Activated CD8-positive, alpha-beta memory T cell treated with anti-CD3 and anti-CD28 coated beads, Interleukin-2, amount 50 U/mL, for 24 hours (primary cell): Measurements from ENCODE around the gene OTOF.

Source experiments
- DNase-seq: peaks from one replicate; pipeline ENCODE4 v3.0.0-alpha.2; 2020; ENCODE audit errors: extremely low read depth

Gene OTOF

DNA sequence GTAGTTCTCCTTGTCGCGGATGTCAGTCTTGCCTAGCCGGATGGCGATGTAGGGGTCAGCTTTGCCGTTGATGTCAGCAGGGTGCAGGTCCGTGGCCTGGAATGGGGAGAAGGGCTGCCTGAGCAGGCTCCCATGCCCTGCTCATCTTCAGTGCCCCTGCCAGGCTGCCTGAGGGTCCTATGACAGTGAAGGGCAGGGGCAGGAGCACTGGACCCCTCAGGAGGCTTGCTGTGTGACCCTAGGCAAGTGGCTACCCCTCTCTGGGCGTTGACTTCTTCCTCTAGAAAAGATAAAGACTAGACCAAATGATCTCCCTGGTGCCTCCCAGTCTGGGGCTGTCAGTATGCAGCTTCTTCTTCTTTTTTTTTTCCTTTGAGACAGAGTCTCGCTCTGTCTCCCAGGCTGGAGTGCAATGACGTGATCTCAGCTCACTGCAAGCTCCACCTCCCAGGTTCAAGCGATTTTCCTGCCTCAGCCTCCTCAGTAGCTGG, 11.9 kb downstream of the OTOF start:
- no peak for DNase-seq

- no peak for DNase-seq
These were observed 12.5 kb downstream of the OTOF start for GRCh38 chr2:26465266-26465925.

DNA sequence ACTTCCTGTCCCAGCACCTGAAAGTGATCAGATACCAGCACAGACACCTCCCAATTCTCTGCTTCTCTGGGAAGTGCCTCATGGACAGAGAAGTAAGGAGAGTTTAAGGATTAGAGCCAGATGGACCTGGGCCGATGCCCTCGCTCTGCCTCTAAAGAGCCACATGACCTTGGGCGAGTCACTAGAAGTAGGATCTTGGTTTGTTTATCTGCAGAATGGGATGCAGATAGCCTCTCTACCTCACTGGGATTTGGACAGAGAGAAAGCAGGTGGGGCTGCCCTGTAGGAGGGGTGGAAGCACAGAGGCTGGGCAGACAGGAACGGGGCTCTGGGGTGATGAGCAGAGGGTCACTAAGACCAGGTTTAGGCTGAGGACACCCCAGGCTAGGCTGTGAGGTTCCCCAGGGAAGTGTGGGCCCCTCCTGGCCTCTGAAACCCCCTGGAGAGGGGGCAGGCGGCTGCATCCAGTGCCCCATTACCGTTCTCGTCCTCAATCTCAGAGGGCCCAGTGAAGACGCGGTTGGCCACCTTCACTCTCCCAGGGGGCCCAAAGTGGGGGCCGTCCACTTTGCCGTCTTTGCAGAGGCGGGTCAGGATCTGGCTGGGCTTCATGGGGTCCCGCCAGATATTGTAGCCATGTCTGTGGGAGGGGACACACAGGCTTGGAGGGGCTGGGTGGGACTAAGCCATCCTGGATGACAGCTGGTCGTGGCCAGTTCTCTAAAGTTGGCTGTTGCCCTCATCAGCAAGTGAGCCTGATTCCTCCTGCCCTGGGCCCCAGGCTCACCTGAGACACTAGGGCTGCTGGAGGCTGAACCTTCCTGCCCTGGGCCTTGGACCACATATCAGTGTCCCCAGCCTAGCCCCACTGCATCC, 13.3 kb downstream of the OTOF start:
- DNase-seq, result no peak

GRCh38 chr2:26463244-26464192, 14.4 kb downstream of the OTOF start:
- no peak for DNase-seq

- no peak for DNase-seq
These were observed 15.2 kb downstream of the OTOF start for GRCh38 chr2:26462511-26463243.

DNA sequence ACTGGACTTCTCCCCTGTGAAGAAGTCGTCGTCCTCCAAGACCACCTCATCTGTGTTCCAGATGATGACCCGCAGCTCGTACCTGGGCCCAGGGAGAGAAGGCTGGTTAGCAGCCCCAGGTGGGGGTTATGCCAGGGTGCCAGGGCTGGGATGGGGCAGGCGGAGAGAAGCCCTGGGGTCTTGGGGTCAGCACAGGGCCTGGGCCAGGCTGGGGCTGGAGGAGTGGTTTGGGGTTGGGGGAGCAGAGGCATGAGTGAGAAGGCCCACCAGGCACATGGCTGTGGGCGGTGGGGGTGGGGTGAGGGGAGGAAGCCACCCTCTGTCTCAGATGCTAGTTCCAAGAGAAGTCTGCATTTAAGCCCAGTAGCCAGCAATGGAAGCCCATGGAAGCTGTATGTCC, 15.8 kb downstream of the OTOF start:
- DNase-seq, result no peak

- no peak for DNase-seq
These were observed 16.3 kb downstream of the OTOF start for GRCh38 chr2:26461601-26462023.

- no peak for DNase-seq
These were observed 17.3 kb downstream of the OTOF start for GRCh38 chr2:26460613-26461031.

DNA sequence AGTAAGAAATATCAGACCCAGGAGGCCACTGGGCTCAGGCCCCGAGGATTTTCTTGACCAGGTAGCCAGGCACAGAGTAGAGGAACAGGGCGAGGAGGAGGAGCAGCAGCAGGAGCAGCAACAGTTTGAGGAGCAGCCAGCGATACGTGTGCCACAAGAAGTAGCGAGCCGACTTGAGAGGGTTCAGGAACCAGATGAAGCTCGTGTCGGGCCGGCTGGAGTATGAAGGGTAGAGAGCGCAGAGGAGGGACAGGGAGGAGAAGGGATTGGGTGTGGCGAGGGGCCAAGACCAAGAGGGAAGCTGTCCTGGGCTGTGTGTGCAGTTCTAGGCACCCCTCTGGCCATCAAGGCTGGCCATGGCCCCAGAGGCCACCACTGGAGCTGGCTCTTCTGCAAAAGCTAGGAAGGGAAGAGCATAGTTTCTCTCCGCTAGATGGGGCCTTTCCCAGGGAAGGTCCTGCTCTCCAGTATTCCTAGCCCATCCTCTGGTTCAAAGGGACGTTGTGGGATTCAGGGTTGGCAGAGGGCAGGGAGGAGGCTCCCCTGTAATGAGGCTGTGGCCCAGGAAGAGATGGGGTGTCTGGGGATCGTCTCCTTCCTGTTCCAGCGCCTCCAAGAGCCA, 17.8 kb downstream of the OTOF start:
- DNase-seq, result no peak

GRCh38 chr2:26458365-26459042, 19.4 kb downstream of the OTOF start:
- no peak for DNase-seq

DNA sequence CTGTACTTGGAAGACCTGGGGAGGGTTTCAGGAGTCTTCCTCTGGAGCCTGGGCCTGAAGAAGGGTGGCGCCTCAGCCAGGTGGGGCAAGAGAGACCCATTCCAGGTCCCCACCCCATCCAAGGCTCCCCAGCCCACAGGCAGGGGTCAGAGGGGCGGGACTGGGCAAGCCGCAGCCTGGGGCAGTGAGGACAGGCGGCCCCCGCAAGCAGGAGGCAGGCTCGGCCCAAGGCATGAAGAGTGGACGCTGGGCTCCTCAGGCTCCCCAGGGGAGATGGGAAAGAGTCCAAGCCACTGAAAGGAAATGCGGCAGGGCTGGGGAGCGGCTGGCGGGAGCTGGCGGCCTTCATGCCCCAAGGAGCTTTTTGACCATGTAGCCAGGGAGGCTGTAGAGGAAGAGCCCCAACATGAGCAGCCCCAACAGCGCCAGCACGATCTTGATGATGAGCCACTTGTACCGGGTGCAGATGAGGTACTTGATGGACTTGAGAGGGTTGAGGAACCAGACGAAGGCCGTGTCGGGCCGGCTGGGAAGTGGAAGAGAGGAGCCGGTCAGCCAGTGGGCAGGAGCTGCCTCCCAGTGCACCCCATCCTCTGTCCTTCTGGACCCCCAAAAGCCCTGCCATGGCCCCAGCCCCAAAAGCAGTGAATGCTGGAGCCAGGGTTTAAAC, 20.1 kb downstream of the OTOF start:
- no peak for DNase-seq

- no peak for DNase-seq
These were observed 20.7 kb downstream of the OTOF start for GRCh38 chr2:26457251-26457666.

- no peak for DNase-seq
These were observed 21.3 kb downstream of the OTOF start for GRCh38 chr2:26456440-26457250.

DNA sequence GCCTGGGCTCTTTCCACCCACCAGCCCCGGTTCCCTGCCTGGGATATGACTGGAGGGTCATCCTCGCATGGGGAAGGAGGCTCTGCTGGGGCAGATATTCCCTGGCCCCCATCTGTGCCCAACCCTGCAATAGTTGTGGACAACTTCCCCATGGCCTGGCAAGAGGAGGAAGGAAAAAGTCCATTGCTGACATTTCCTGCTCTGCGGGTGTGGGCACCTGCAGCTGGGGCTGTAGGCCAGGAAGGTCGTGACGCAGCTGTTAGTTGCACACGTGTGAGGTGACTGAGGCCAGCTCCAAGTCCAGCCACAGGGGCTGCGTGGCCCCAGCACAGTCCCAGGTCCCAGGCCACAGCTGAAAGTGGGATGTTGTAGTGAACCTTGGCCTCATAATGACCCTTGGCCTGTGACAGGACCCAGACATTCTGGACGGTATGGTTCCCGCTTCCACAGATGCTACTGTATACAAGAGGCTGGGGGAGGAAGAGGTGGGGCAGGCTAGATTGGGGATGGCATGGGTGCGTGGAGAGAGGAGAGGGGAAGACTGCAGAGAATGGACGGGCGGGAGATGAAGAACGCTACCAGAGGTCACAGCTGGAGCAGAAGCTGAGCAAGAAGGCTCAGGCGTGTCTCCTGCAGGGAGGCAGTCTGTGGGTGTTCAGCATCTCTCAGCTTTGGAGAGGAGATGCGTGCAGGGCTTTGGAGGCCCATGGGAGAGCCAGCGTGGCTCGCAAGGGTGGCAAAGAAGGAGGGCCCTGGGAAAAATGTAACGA, 22.1 kb downstream of the OTOF start:
- DNase-seq, result no peak

DNA sequence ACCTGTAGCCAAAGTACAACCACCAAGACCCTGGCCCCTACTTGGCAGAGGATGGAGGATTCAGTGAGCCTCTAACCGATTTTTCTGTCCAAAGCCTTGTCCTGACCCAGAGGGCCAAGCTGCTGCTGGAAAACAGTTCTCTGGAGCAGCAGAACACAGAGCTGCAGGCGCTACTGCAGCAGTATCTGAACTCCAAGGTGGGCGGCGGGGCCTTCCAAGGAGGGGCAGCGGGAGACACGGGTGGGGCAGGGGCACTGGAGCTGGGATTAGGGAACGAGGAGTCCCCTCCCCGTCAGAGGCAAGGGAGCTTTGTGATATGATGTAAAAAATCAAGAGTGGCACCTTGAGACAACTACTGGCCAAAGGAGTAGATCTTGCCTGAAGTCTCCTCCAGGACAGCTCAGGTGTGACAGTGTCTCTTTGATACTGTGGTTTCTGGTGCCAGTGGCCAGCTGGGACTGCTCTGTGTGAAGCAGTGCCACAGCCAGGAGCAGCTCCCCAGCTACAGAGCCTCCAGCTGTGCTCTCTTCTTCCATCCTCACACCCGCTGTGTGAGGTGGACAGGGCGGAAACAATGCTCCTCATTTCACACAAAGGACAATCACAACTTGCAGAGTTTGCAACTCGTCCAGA, 22.8 kb downstream of the OTOF start:
- no peak for DNase-seq

DNA sequence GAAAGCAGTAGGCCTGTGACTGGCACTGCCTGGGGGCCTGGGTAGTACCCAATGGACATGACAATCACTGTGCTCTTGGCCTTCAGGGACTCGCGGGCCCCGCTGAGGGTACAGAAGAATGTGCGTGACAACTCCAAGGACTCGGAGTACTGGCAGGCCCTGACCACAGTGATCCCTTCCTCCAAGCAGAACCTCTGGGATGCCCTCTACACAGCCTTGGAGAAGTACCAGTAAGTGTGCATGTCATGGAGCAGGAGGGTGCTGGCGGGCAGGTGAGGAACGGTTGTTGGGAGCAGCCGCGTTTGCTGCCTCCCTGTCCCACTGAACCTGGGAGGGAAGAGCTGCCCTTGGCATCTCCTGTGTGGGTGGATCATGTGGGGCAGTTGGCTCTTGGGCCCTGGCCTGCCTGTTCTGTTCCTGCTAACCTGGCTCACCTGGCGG, 23.3 kb downstream of the OTOF start:
- no peak for DNase-seq
